Activated naive CD4-positive, alpha-beta T cell treated with anti-CD3 and anti-CD28 coated beads, Interleukin-2, amount 10 ng/mL, durations not matched to agents 7 days and 5 days (primary cell): ENCODE data around the gene KRTAP5-6.

Source experiments
- CTCF ChIA-PET: fragments of 350-600 bp; sonication (Branson Sonifier 250); formaldehyde crosslinking; loops from one replicate; lab custom pipeline; 2021; ENCODE audit warnings: antibody characterized with exemption; lab: Charles Lee
- DNase-seq: peaks from one replicate; pipeline ENCODE4 v3.0.0-alpha.2; 2020
- H3K27ac Mint-ChIP-seq: one replicate; pipeline ENCODE4 v1.8.0; 2021; ENCODE audit warnings: mild to moderate bottlenecking, moderate library complexity, mixed read lengths
- H3K27me3 Mint-ChIP-seq: one replicate; pipeline ENCODE4 v1.8.0; 2021; ENCODE audit warnings: mild to moderate bottlenecking, mixed read lengths
- H3K36me3 Mint-ChIP-seq: one replicate; pipeline ENCODE4 v1.8.0; 2021; ENCODE audit warnings: mixed read lengths
- H3K4me1 Mint-ChIP-seq: one replicate; pipeline ENCODE4 v1.8.0; 2021; ENCODE audit warnings: mixed read lengths
- H3K4me3 Mint-ChIP-seq: one replicate; pipeline ENCODE4 v1.8.0; 2021; ENCODE audit warnings: mild to moderate bottlenecking, moderate library complexity, mixed read lengths
- H3K9me3 Mint-ChIP-seq: one replicate; pipeline ENCODE4 v1.8.0; 2021; ENCODE audit warnings: mixed read lengths

Gene KRTAP5-6

DNA sequence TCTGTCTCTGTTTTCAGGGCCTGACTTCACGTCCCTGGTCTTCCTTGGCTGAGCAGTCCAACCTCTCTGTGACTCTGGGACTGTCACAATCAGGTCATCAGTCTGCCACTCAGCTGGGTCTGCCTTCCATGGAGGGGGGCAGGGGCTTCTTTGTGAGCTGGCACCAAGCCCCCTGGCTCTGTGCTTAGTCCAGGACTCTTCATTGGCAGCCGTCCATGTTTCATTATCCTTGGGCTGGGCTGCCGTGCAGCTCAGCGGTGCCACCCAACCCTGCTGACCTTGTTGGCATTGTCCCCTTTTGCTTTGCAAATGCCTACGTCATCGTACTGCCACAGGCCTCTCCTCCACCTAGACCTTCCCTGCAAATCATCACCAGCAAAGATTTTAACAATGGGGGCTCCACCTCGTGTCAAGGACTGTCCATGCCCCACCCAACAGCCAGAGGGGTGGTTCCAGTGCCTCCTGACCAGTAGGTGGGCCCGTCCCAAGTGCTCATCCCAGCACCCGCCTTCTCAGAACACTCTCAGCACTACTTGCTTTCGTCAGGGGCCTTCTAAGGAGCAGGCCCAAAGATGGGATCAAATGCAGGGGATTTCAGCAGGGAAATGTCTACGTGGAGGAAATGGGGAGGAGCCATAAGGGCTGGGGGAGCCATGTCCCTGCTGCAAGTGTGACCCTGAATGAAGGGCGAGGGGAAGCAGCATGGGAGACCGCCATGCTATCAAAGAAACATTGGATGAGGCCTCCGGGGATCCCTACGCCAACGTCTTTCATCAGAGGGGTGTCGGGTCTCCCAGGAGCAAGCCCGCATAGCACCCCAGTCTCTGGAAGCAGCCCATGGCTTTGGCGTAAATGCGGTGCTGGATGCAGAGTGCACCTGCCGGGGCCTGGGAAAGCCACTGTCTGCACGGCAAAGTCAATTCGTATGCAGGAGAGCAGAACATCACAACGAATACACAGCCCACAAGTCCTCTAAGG is 18.2 kb downstream of the KRTAP5-6 start:
- CTCF ChIA-PET, result interaction anchor here (0.8 kb wide), 1 partner anchor 22 kb away, joined by 3 read pairs; no protein-coding TSS in a partner anchor
- H3K9me3 Mint-ChIP-seq, result no peaks in the 10 kb centered on the region
- H3K27ac Mint-ChIP-seq, result no peak overlapping the region
- no peaks in the 10 kb centered on the region for H3K36me3 Mint-ChIP-seq
- peaks cover 10% of the 10 kb centered on the region for H3K27me3 Mint-ChIP-seq
- no peak for DNase-seq
- no peak overlapping the region for H3K4me3 Mint-ChIP-seq
- no peaks in the 10 kb centered on the region for H3K4me1 Mint-ChIP-seq

DNA sequence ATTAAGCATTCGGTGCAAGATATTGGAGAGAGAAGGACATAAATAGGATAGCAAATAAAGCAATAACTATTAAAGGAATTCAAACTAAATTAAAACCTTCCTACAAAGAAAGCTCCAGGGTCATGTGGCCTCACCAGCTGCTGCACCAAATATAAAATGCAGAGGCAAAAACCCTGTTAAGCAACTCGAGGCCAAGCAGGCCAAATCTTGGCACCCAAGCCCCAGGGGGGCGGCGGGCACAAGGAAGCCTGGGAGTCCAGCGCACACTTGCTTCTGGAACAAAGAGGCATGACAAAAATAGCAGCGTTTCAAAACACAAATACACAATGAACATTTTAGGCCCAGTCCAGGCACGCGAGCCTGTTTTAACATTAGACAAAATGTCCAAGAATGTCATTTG is 20.8 kb downstream of the KRTAP5-6 start:
- no peak overlapping the region for H3K27ac Mint-ChIP-seq
- H3K9me3 Mint-ChIP-seq, result no peaks in the 10 kb centered on the region
- H3K4me3 Mint-ChIP-seq, result no peak overlapping the region
- CTCF ChIA-PET, result no interaction called here
- H3K36me3 Mint-ChIP-seq, result no peaks in the 10 kb centered on the region
- no peaks in the 10 kb centered on the region for H3K4me1 Mint-ChIP-seq
- DNase-seq, result no peak
- H3K27me3 Mint-ChIP-seq, result peaks cover 22% of the 10 kb centered on the region

DNA sequence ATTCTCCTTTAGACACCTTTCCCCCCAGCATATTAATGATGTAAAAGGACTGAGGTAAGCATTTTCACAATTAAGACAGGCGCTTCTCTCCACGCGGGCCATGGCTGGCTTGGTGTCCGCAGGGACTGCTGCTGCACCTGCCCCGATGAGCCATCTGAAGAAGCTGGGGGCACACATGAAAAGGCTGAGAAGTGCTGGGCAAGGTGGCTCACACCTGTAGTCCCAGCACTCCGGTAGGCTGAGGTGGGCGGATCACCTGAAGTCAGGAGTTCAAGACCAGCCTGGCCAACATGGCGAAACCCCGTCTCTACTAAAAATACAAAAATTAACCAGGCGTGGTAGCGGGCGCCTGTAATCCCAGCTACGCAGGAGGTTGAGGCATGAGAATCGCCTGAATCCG is 21.3 kb downstream of the KRTAP5-6 start:
- no peak overlapping the region for H3K27ac Mint-ChIP-seq
- DNase-seq, result no peak
- peaks cover 23% of the 10 kb centered on the region for H3K27me3 Mint-ChIP-seq
- H3K9me3 Mint-ChIP-seq, result no peaks in the 10 kb centered on the region
- H3K4me1 Mint-ChIP-seq, result no peaks in the 10 kb centered on the region
- H3K36me3 Mint-ChIP-seq, result no peaks in the 10 kb centered on the region
- H3K4me3 Mint-ChIP-seq, result no peak overlapping the region
- CTCF ChIA-PET, result no interaction called here

- Mint-ChIP-seq H3K4me1 (no peaks in the 10 kb centered on the region), H3K27ac (no peak overlapping the region), H3K27me3 (peaks cover 23% of the 10 kb centered on the region), H3K36me3 (no peaks in the 10 kb centered on the region), H3K9me3 (no peaks in the 10 kb centered on the region), H3K4me3 (no peak overlapping the region)
- DNase-seq, result no peak
- CTCF ChIA-PET, result no interaction called here
These were observed 22.8 kb downstream of the KRTAP5-6 start for GRCh38 chr11:1719781-1720180.

- Mint-ChIP-seq H3K27me3 (peaks cover 56% of the 10 kb centered on the region), H3K36me3 (no peaks in the 10 kb centered on the region), H3K9me3 (peaks cover 12% of the 10 kb centered on the region), H3K4me3 (no peak overlapping the region), H3K27ac (no peak overlapping the region), H3K4me1 (peaks cover 16% of the 10 kb centered on the region)
- CTCF ChIA-PET, result no interaction called here
- no peak for DNase-seq
These were observed 30.2 kb downstream of the KRTAP5-6 start for GRCh38 chr11:1727096-1727690.

DNA sequence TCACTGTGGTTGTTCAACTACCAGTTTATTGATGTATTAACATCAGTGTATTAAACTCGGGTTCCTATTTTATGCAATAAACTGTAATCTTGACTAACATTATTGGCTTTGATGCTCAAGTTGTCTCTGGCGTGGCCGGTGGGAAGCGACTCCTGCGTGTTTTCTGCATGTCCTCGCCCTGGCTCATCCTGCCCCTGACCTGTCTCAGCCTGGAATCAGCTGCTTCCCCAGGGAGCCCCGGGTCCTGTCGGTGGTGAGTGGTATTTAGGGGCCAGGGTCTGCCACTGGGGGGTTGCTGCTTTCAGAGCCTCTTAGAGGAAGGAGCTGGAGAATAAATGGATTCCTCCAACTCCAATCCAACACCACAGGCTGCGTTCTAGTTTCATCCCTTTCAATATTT is 30.9 kb downstream of the KRTAP5-6 start:
- no peak overlapping the region for H3K27ac Mint-ChIP-seq

GRCh38 chr11:1728301-1728700 is 31.3 kb downstream of the KRTAP5-6 start:
- no peaks in the 10 kb centered on the region for H3K36me3 Mint-ChIP-seq
- peaks cover 16% of the 10 kb centered on the region for H3K4me1 Mint-ChIP-seq
- H3K4me3 Mint-ChIP-seq, result no peak overlapping the region
- H3K27me3 Mint-ChIP-seq, result peaks cover 57% of the 10 kb centered on the region
- H3K9me3 Mint-ChIP-seq, result peaks cover 12% of the 10 kb centered on the region
- CTCF ChIA-PET, result no interaction called here
- no peak for DNase-seq
- no peak overlapping the region for H3K27ac Mint-ChIP-seq

More for the DNA sequence above, 30.9 kb downstream of the KRTAP5-6 start:
- peaks cover 56% of the 10 kb centered on the region for H3K27me3 Mint-ChIP-seq
- H3K36me3 Mint-ChIP-seq, result no peaks in the 10 kb centered on the region
- no peak overlapping the region for H3K4me3 Mint-ChIP-seq
- H3K9me3 Mint-ChIP-seq, result peaks cover 12% of the 10 kb centered on the region
- CTCF ChIA-PET, result no interaction called here
- H3K4me1 Mint-ChIP-seq, result peaks cover 16% of the 10 kb centered on the region
- DNase-seq, result no peak

DNA sequence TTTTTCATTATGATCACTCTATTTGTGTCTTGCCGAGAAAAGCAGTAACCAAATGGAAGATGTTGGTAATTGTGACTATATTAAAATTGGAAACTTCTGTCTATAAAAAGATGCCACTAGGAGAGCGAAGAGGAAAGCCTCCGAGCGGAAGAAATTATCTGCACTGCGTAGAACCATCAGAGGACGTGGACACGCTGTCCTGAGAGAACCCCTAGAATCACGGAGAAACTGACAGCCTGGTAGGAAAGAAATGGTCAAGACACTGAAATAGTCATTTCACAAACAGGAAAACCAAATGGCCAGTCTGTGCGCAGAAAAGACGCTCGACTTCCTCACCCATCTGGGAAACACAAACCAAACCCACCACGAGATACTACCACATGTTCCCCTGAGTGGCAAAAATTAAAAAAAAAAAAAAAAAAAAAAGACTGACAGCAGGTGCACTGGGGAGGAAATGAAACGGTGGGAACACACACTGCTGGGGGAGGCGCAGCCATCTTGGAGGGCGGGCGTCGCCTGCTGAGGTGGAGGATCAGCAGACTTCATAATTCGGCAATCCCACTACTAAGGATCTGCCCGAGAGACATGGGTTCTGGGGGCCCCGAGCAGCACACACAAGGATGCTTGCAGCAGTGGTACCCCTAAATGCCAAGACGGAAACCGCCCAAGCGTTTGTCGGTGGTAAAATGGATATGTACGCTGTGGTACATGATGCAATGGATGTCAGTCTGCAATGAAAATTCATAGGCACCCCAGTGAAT is 32.1 kb downstream of the KRTAP5-6 start:
- CTCF ChIA-PET, result no interaction called here
- H3K36me3 Mint-ChIP-seq, result no peaks in the 10 kb centered on the region
- H3K9me3 Mint-ChIP-seq, result peaks cover 12% of the 10 kb centered on the region
- peaks cover 20% of the 10 kb centered on the region for H3K4me1 Mint-ChIP-seq
- no peak for DNase-seq
- no peak overlapping the region for H3K27ac Mint-ChIP-seq
- H3K27me3 Mint-ChIP-seq, result peaks cover 60% of the 10 kb centered on the region
- H3K4me3 Mint-ChIP-seq, result no peak overlapping the region

DNA sequence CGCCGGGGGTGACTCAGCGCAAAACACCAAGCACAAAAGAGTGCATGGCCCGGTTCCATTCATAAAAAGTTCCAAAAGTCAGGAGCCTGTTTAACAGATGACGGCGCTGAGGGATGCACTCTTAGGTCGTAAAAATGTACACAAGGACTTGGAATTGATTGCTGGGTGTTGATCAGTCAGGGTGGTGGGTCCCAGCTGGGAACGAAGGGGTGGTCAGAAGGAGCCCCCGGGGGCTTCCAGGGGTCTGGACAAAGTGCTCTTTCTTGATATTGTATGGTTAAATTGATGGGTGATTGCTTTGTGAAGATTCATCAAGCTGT is 32.7 kb downstream of the KRTAP5-6 start:
- DNase-seq, result no peak
- Mint-ChIP-seq H3K9me3 (peaks cover 12% of the 10 kb centered on the region), H3K4me3 (no peak overlapping the region), H3K27ac (no peak overlapping the region), H3K36me3 (no peaks in the 10 kb centered on the region), H3K4me1 (peaks cover 24% of the 10 kb centered on the region), H3K27me3 (peaks cover 60% of the 10 kb centered on the region)
- CTCF ChIA-PET, result no interaction called here

GRCh38 chr11:1730059-1730629 is 33.1 kb downstream of the KRTAP5-6 start:
- Mint-ChIP-seq H3K36me3 (no peaks in the 10 kb centered on the region), H3K4me3 (no peak overlapping the region), H3K27ac (no peak overlapping the region), H3K27me3 (peaks cover 59% of the 10 kb centered on the region), H3K4me1 (peaks cover 24% of the 10 kb centered on the region), H3K9me3 (peaks cover 12% of the 10 kb centered on the region)
- no peak for DNase-seq
- CTCF ChIA-PET, result interaction anchor here (0.6 kb wide), 1 partner anchor 102 kb away, joined by 3 read pairs; no protein-coding TSS in a partner anchor

- Mint-ChIP-seq H3K9me3 (peaks cover 21% of the 10 kb centered on the region), H3K27me3 (peaks cover 63% of the 10 kb centered on the region), H3K4me1 (peaks cover 24% of the 10 kb centered on the region), H3K4me3 (no peak overlapping the region), H3K36me3 (no peaks in the 10 kb centered on the region), H3K27ac (no peak overlapping the region)
- CTCF ChIA-PET, result no interaction called here
- DNase-seq, result no peak
These were observed 34.6 kb downstream of the KRTAP5-6 start for GRCh38 chr11:1731451-1732059.

DNA sequence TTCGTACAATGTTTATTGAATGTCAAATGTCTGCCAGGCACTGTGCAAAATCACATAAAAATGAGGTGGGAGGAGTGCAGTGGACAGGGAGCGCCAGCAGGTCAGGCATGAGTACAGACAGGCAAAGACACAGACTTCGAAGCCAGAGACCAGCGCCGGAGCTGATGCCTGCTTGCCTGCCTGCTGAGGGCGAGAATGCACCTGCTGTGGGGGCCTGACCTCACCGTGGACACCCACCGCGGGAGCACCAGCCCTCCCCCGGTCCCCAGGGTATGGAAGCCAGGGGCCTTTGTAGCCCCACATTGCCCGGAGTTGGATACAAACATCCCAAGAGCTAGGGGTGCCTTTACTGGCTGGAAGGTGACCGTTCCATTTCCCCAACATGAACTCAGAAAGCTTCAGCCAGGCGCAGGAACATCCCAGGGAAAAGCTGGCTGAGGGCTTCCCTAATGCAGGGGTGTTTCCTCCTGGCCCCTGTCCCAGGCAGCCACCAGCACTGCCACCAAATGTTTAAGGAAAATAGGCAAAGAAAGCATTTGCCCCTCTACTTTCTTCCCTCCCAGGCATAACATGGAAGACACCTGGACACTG is 35.5 kb downstream of the KRTAP5-6 start:
- DNase-seq, result no peak
- H3K36me3 Mint-ChIP-seq, result no peaks in the 10 kb centered on the region
- no peak overlapping the region for H3K4me3 Mint-ChIP-seq
- H3K27ac Mint-ChIP-seq, result no peak overlapping the region
- CTCF ChIA-PET, result no interaction called here
- peaks cover 24% of the 10 kb centered on the region for H3K4me1 Mint-ChIP-seq
- peaks cover 56% of the 10 kb centered on the region for H3K27me3 Mint-ChIP-seq
- H3K9me3 Mint-ChIP-seq, result peaks cover 29% of the 10 kb centered on the region

- H3K27me3 Mint-ChIP-seq, result peaks cover 50% of the 10 kb centered on the region
- H3K36me3 Mint-ChIP-seq, result no peaks in the 10 kb centered on the region
- CTCF ChIA-PET, result no interaction called here
- peaks cover 34% of the 10 kb centered on the region for H3K9me3 Mint-ChIP-seq
- no peak overlapping the region for H3K4me3 Mint-ChIP-seq
- peaks cover 24% of the 10 kb centered on the region for H3K4me1 Mint-ChIP-seq
- no peak for DNase-seq
- no peak overlapping the region for H3K27ac Mint-ChIP-seq
These were observed 36.2 kb downstream of the KRTAP5-6 start for GRCh38 chr11:1733009-1733715.
